GM18861 (cell line): ENCODE data around the gene SPRR4.

Source experiments
- ATAC-seq: cut with Tn5 transposase; IDR thresholded peaks from one replicate; pipeline ENCODE4 v1.9.1; 2021; ENCODE audit not compliant: unreplicated experiment

Gene SPRR4

GRCh38 chr1:152964536-152964935 lies 5.9 kb upstream of the SPRR4 start:
- ATAC-seq, result no peak

DNA sequence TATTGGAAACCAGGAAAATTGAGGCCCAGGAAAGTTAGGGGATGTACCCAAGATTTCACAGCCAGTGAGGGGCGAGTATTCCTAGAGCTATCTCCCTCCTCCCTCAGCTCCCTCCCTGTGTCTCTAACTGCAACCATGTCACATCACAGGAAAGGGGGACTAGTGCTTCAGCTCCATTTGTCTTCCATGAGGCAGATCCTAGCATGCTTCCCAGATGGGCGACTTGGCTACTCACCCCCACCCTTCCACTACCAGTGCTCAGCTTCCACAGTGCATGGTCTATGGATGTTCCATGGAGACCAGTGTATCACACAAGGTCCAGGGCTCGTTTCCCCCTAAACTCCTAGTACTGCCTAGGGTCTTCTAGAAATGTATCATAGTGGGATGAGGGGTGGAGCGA lies 4.6 kb upstream of the SPRR4 start:
- ATAC-seq, result no peak

DNA sequence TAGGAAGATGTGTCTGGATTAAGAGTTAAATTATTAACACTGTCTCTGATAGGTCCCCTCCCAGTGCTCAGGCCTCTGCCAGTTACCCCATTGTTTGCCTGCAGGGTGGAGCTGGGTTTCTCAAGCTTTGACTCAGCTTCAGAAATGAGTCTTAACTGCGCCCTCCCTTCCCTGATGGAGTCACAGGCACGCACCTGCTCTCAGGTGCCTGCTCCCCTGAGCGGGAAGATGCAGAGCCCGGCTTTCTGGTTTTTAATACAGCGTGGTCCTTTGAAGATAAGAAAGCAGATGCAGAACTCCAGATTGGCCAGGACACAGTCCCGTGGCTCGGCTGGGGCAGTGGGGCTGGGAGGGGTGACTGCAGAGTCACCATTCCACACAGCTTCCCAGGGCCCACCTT lies 3.2 kb upstream of the SPRR4 start:
- ATAC-seq, result no peak

DNA sequence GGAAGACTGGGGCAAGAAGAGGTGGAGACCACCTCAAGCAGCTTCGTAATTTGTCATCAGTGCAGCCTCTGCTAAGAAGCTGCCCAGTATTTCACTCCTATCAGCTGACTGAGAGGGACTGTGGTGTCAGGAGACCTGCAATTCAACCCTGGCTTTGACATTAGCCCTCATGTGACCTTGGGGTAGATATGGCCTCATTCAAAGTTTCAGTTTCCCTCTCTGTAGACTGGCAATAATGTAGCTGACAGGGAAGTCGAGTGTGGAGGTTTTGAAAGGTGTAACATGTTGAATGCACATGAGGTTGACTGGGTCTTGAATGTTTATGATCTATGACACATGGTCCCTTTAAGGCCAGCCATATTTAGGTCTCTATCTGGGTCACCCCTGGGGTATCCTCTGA lies 2.2 kb upstream of the SPRR4 start:
- ATAC-seq, result peak; percentile 96

DNA sequence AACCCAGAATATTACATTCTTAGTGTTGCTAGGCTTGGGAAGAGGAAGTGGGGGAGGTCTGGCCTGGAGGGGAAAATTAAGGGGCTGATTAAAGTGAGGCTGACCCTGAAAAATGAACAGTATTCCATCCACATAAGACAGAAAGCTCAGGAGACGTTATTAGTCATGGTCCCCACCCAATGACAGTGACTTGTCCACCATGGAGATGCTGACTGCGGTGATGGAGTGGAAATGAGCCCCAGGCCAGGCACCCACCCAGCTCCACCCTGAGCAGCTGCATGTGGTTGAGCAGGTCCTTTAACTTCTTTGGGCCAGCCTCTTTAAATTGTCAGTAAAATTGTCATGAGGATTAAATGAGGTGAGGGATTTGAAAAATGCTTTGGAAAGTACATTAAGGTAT lies 1.4 kb upstream of the SPRR4 start:
- no peak for ATAC-seq

- ATAC-seq, result no peak
Observed at GRCh38 chr1:152972196-152972886, 1.9 kb downstream of the SPRR4 start.

DNA sequence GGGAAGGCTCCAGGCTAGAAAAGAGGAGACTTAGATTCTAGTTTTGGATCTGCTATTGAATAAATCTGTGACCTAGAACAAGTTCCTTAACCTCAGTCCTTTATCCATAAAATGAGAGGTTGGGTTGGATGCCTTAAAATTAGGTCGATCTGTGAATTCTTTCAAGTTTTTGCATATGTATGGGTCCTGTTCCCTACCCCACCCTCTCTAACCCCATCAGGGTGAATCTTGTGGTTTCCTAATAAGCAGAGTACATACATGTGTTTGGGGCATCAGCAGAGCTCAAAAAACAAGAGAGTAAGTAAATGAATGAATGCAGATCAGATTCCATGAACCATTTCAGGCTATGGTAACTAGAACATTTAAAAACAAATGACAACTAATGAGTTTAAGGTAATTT lies 6.2 kb downstream of the SPRR4 start:
- no peak for ATAC-seq

DNA sequence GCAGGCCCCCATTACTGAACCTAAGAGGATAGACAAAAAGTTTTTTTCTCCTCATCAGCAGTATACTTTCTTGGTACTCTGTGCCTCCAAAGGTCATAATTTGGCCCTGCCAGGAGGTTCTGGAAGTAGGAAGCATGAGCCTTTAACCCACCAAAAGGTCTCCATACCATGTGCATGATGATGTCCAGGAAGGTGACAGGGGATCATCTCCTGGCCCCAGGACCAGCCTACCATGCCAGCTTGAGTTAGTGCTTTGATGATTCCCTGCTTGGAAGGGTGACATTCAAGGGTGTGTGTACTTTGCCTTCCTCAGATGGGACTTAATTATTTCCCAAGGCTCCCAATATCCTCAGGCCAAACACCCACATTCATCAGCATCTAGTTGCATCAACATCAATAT lies 7.2 kb downstream of the SPRR4 start:
- ATAC-seq, result no peak

- no peak for ATAC-seq
Observed at GRCh38 chr1:152980676-152981075, 10.2 kb downstream of the SPRR4 start.

DNA sequence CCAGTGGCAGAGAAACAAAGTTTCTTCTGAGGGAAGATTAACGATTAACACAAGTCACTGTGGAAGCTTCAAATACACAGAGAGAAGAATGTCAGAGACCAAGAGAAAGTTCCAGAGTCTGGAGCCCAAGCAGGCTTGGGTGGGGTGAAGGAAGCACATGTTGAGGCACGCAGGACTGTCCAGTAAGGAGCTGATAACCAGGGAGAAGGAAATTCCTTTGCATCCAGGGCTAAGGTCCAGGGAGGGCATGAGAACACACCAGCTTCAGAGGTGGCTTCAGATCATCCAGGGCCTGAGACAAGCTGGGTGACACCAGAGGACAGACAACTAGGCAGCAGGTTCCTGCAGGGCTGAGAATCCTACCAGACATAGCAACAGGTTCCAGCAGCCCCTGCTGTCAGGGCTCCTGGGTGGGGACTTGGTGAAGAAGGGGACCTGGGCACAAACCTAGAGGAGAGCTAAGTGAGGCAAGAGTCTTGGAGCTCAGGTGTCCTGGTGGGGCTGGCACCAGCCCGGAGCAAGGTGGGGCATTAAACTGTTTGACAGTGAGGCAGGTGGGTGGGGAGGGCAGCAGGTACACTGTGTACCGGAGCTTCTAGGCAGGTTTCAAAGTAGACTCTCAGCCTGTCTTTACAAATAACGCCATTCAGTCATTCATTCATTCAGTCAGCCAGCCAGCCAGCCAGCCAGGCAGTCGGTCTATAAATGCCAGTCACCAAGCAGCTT lies 10.9 kb downstream of the SPRR4 start:
- ATAC-seq, result no peak

DNA sequence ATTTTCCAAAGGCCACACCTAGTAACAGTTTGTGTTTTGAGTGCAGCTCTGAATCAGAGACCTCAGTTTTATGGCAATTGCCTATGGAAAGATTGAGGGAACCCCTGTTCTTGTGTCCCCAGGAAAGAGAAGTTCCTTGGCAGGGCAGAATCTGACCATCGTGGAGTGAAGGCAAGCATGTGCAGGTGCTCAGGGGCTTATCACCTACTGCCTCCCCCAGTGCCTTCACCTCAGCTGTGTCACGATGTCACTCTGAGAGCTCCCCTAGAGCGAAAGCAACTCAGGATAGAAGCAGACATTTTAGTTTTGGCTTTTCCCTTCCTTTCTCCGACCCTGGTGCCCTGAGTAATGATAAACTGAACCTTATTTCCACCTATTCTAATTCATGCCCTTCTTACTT lies 11.6 kb downstream of the SPRR4 start:
- no peak for ATAC-seq

- ATAC-seq, result no peak
Observed at GRCh38 chr1:152983234-152983633, 12.8 kb downstream of the SPRR4 start.

DNA sequence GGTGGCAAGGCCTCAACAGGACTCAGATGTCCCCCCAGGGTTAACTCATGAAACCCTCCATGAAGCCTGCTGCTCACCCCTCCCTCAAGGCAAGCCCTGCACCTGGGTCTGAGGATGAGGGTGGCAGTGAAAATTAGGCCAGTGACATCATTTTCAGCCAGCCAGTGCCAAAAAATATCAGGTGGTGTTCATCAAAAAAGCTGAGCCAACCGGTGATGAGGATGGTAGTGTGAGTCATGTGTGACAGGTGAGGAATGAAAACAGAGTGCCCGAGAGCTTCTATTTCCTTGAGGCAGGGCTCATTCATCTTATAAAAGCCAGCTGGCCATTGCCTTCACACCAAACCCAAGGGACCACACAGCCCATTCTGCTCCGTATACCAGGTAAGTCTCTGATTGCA lies 13.3 kb downstream of the SPRR4 start, which contains the start of gene SPRR1A:
Gene SPRR1A, plus strand, starts transcription at position 339 of the 400 bp plus-strand sequence. CDS start 1,150 bp downstream, outside the sequence.
- ATAC-seq, result no peak

- no peak for ATAC-seq
Observed at GRCh38 chr1:152986578-152986977, 16.1 kb downstream of the SPRR4 start.

GRCh38 chr1:152993186-152993585 lies 22.7 kb downstream of the SPRR4 start:
- no peak for ATAC-seq

DNA sequence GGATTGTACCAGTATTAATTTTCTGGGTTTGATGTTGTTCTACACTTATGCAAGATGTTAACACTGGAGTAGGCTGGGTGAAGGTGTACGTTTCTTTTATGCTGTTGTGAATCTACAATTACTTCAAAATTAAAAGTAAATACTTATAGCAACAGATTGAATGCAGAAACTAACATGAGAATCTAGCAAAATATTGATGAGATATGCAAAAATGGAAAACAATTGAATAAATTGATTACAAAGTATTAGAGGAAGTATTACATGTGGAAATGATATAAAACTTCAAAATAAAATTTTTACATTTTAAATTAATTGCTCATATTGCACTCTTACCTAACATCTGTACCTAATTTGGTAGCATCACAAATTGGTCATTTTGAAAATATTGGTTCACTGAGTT lies 25.4 kb downstream of the SPRR4 start:
- ATAC-seq, result no peak

- ATAC-seq, result no peak
Observed at GRCh38 chr1:152996633-152997400, 26.4 kb downstream of the SPRR4 start.

DNA sequence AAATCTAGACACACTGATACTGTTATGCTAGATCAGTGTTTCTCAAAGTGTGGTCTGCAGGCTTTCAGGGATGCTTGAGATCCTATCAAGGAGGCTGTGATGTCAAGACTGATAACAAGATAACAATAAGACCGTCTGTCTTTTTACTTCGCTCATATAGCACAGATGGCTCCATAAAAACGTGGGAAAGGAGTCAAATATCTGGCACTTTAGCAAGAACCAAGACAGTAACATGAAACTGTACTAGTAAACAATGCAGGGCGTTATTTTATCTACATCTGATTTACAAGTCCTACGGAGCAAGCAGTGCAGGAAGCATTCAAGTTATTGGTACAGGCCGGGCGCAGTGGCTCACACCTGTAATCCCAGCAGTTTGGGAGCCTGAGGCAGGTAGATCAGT lies 27.5 kb downstream of the SPRR4 start:
- no peak for ATAC-seq

DNA sequence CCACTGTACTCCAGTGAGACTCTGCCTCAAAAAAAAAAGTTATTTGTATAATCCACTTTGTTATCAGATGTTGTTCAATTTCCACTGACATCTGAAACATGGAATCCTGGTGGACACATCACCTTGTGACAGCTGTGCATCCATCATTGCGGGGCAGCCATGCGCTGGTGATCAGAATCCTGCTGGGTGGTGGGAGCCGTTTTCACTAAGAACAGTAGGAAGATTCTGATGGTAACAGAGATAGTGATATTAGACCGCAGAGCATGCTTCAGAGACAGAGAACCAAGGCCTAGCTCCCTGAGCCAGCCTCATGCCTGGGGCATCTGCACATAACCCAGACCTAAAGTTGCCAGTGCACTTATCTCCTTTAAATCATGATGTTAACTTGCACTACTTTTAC lies 28.0 kb downstream of the SPRR4 start:
- ATAC-seq, result no peak

- ATAC-seq, result no peak
Observed at GRCh38 chr1:152999818-153000217, 29.4 kb downstream of the SPRR4 start.

GRCh38 chr1:153000294-153000693 lies 29.8 kb downstream of the SPRR4 start:
- no peak for ATAC-seq

- ATAC-seq, result no peak
Observed at GRCh38 chr1:153001382-153001781, 30.9 kb downstream of the SPRR4 start, which contains the start of gene SPRR3. SPRR3 (plus strand) TSS chr1:153001749; CDS start chr1:153003021, 1,272 bp downstream.
